ENCODE data around the gene PABPC3. TPM values are rescaled to one million over a fixed set of nuclear protein-coding genes. Genes with fewer than 3 reads are reported as not detected.

Gene PABPC3
- total and polyA plus RNA-seq, 2 donors (not counting 3 experiments of a cell fraction or from before 2014, with no cell fraction given), result 0.07 to 0.31 TPM

DNA sequence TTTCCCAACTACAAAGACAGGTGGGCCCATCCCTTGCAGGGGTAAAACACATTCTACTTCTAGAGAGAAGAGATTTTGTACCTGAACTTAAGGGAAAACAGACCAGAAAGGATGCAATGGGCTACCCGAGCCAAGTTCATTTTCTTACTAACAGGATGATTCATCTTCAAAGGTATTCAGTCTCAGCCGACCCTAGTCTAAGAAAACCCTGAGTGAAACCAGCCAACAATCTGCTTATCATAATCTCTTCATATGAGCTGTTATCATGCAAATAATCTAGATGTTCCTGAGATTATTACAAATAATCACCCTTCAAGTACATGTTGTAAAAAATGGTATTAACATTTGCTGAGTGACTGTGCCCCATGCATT, 15.6 kb downstream of the PABPC3 start:
- BruUV-seq (replicated peaks), result no TSS peak
- peaks cover 5 to 6% of the 10 kb centered on the region in 2 experiments for H3K27me3 ChIP-seq (ENCODE audit: control insufficient read depth in 2 of 2, insufficient read depth in 2 of 2, low read length in 2 of 2)
- CTCF ChIA-PET, result interaction anchor here (1.0 to 3.7 kb wide), 4 partner anchors 10 to 106 kb away, joined by 3 to 33 read pairs (median 6); no protein-coding TSS in a partner anchor
- no peak overlapping the region for H3K27ac ChIP-seq (ENCODE audit: insufficient read depth, low read depth, low read length)
- no peak for TF ChIP-seq FOS (IDR thresholded peaks at IDR 0.05; ENCODE audit: borderline replicate concordance, insufficient read depth, low read length)
- no peaks in the 10 kb centered on the region for H3K9me1 ChIP-seq (replicated peaks; ENCODE audit: control insufficient read depth, extremely low read depth, insufficient read depth, low read length)
- intact Hi-C loops (cut with micrococcal nuclease) (no loop called here), dilution Hi-C loops (cut with MboI; ENCODE audit: extremely low pct_ligation_motif_present, low sequenced_read_pairs) (no loop called here)
- H3K4me2 ChIP-seq (ENCODE audit: insufficient read depth, low read length), result no peak overlapping the region
- no peaks in the 10 kb centered on the region for H3K9me3 ChIP-seq (replicated peaks; ENCODE audit: control insufficient read depth, insufficient read depth, low read length)
- H3K4me3 ChIP-seq (replicated peaks in 1 of 3; ENCODE audit: insufficient read depth in 1 of 3, low read depth in 1 of 3, low read length in 3 of 3), result no peak overlapping the region
- H3K79me2 ChIP-seq (ENCODE audit: control insufficient read depth, insufficient read depth, low read length), result no peaks in the 10 kb centered on the region
- H3K9ac ChIP-seq (replicated peaks; ENCODE audit: extremely low read depth, insufficient read depth, low read length), result no peak overlapping the region
- no peak overlapping the region for H2AFZ ChIP-seq (ENCODE audit: low read depth, low read length)
- no peaks in the 10 kb centered on the region for H3K4me1 ChIP-seq (ENCODE audit: control insufficient read depth, extremely low read depth, insufficient read depth, low read length)
- DNase-seq (ENCODE audit: low read depth, low spot score) (no peak), FAIRE-seq (no peak)
- no peaks in the 10 kb centered on the region for H4K20me1 ChIP-seq (replicated peaks; ENCODE audit: control insufficient read depth, extremely low read depth, insufficient read depth, low read length)
- no peaks in the 10 kb centered on the region for H3K36me3 ChIP-seq (ENCODE audit: control insufficient read depth in 2 of 2, extremely low read depth in 1 of 2, insufficient read depth in 2 of 2, low read length in 2 of 2)
- POLR2A ChIA-PET, result no interaction called here

DNA sequence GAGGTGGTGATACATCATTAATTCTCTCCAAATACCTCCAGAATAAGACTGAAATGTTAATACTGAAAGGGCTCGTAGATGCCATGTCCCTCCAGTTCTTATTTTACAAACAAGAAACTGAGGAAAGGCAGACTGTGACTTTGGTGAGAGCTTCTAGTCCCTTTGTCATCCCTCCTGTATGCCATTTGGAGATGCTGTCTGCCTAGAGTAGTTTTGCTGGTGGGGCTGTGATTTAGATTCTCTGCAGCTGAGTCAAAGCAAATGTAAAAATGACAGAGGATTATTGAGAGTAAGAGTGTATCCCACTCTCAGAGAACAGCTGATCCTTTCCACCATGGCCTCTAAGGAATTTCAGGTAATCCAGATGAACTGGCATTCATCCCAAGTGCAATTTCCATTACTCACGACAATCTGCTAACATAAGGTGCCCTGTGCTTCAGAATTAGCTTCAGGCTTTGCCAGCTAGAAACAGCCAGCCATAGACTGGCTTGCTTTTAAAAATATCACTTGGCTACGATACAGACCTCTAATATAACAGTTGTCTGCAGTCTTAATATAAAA, 16.8 kb downstream of the PABPC3 start:
- dilution Hi-C loops (cut with MboI; ENCODE audit: extremely low pct_ligation_motif_present, low sequenced_read_pairs), result no loop called here
- H3K4me2 ChIP-seq (ENCODE audit: insufficient read depth, low read length), result no peak overlapping the region
- H3K9me1 ChIP-seq (replicated peaks; ENCODE audit: control insufficient read depth, extremely low read depth, insufficient read depth, low read length), result no peaks in the 10 kb centered on the region
- no peaks in the 10 kb centered on the region for H4K20me1 ChIP-seq (replicated peaks; ENCODE audit: control insufficient read depth, extremely low read depth, insufficient read depth, low read length)
- no peaks in the 10 kb centered on the region for H3K9me3 ChIP-seq (replicated peaks; ENCODE audit: control insufficient read depth, insufficient read depth, low read length)
- H3K27me3 ChIP-seq (ENCODE audit: control insufficient read depth in 2 of 2, insufficient read depth in 2 of 2, low read length in 2 of 2), result peaks cover 5 to 6% of the 10 kb centered on the region in 2 experiments
- FAIRE-seq, result no peak
- no peak for DNase-seq (ENCODE audit: low read depth, low spot score)
- H3K27ac ChIP-seq (ENCODE audit: insufficient read depth, low read depth, low read length), result no peak overlapping the region
- CTCF ChIA-PET, result interaction anchor here (0.8 to 3.7 kb wide), 9 partner anchors 9 to 117 kb away, joined by 3 to 33 read pairs (median 5); no protein-coding TSS in a partner anchor
- POLR2A ChIA-PET, result no interaction called here
- TF ChIP-seq, protein P1, sequence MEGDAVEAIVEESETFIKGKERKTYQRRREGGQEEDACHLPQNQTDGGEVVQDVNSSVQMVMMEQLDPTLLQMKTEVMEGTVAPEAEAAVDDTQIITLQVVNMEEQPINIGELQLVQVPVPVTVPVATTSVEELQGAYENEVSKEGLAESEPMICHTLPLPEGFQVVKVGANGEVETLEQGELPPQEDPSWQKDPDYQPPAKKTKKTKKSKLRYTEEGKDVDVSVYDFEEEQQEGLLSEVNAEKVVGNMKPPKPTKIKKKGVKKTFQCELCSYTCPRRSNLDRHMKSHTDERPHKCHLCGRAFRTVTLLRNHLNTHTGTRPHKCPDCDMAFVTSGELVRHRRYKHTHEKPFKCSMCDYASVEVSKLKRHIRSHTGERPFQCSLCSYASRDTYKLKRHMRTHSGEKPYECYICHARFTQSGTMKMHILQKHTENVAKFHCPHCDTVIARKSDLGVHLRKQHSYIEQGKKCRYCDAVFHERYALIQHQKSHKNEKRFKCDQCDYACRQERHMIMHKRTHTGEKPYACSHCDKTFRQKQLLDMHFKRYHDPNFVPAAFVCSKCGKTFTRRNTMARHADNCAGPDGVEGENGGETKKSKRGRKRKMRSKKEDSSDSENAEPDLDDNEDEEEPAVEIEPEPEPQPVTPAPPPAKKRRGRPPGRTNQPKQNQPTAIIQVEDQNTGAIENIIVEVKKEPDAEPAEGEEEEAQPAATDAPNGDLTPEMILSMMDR (IDR thresholded peaks at IDR 0.05; ENCODE audit: extremely low read depth in 1 of 2, insufficient read depth in 1 of 2, low read depth in 1 of 2, low read length in 2 of 2), result no peak
- TF ChIP-seq POLR2AphosphoS5 (IDR thresholded peaks at IDR 0.05; ENCODE audit: insufficient read depth, low read depth, low read length) (no peak), EZH2 (IDR thresholded peaks at IDR 0.05; ENCODE audit: borderline replicate concordance, low read depth, low read length, severe bottlenecking) (no peak), GATA2 (IDR thresholded peaks at IDR 0.05; ENCODE audit: insufficient read depth, insufficient read length, low read depth, low read length) (no peak), MYC (IDR thresholded peaks at IDR 0.05; ENCODE audit: low read depth, low read length) (no peak), POLR2A (IDR thresholded peaks at IDR 0.05; ENCODE audit: low read depth, low read length) (no peak), FOS (IDR thresholded peaks at IDR 0.05; ENCODE audit: borderline replicate concordance, insufficient read depth, low read length) (no peak), JUN (IDR thresholded peaks at IDR 0.05; ENCODE audit: borderline replicate concordance, insufficient read depth, insufficient read length, low read depth) (no peak)
- TF ChIP-seq, protein P2, sequence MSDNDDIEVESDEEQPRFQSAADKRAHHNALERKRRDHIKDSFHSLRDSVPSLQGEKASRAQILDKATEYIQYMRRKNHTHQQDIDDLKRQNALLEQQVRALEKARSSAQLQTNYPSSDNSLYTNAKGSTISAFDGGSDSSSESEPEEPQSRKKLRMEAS (IDR thresholded peaks at IDR 0.05; ENCODE audit: insufficient read depth, insufficient read length), result no peak
- intact Hi-C loops (cut with micrococcal nuclease), result no loop called here
- no peaks in the 10 kb centered on the region for H3K79me2 ChIP-seq (ENCODE audit: control insufficient read depth, insufficient read depth, low read length)
- no peak overlapping the region for H2AFZ ChIP-seq (ENCODE audit: low read depth, low read length)
- no peak overlapping the region for H3K4me3 ChIP-seq (replicated peaks in 1 of 3; ENCODE audit: insufficient read depth in 1 of 3, low read depth in 1 of 3, low read length in 3 of 3)
- H3K36me3 ChIP-seq (ENCODE audit: control insufficient read depth in 2 of 2, extremely low read depth in 1 of 2, insufficient read depth in 2 of 2, low read length in 2 of 2), result no peaks in the 10 kb centered on the region
- H3K4me1 ChIP-seq (ENCODE audit: control insufficient read depth, extremely low read depth, insufficient read depth, low read length), result no peaks in the 10 kb centered on the region
- no peak overlapping the region for H3K9ac ChIP-seq (replicated peaks; ENCODE audit: extremely low read depth, insufficient read depth, low read length)
- no TSS peak for BruUV-seq (replicated peaks)

Data from endothelial cell of umbilical vein (primary cell).